NCI-H446 (cell line): ENCODE data around the gene DQX1.
A peak's percentile ranks its signal among the peaks of the same experiment; 100 is the strongest.

ENCODE experiments used
- DNase-seq, 2 experiments: peaks; one replicate each; lab custom pipeline; 2025; lab: John Stamatoyannopoulos, UW

DQX1 gene

GRCh38 chr2:74511104-74511989, 14.7 kb downstream of the DQX1 start:
- DNase-seq = no peak

- DNase-seq = no peak
These were observed 15.8 kb downstream of the DQX1 start for GRCh38 chr2:74510272-74510671.

GRCh38 chr2:74507926-74508520, 18.0 kb downstream of the DQX1 start:
- peak in 1 of 2 experiments; percentile 52 for DNase-seq

- DNase-seq = peak; percentile 93 to 97
These were observed 18.7 kb downstream of the DQX1 start, which contains the start of gene PCGF1 for GRCh38 chr2:74507145-74507925. TSS of gene PCGF1 (minus strand) at chr2:74507695. CDS start at chr2:74507668, 27 bp downstream.

DNA sequence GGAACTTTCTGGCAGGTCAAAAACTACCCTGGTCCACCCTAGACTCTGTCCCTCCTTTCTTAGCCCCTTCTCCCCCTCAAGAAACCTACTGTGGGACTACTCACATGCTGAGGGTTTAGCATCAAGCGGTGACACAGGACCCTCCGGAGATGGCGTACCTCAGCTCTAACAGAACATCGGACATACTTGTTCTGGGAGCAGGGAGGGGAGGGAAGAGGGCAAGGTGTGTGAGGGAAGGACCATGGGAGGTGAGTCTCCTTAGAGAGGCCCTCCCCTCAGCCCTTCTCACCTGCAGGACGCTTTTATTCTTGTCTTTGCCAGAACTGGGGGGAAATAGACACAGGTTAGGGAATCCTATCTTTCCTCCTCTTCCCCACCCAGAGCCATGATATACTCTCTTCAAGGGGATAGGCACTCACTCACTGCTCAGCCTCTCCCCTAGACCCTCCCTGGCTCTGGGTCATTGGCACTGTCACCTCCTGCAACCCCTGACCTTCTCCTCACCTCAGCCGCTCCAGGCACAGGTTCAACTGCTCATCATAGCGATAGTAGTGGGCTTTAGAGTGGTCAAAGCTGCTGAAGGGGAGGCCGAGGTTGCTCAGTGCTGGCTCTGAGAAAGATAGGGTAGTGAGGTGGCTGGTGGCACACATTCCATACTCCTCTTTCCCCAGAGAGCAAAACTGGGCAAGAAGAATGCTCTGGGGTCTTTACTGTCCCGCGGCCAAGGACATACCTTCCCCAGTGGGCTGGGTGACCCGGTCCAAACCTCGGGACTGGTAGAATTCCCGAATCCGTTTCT, 20.4 kb downstream of the DQX1 start:
- no peak for DNase-seq

- DNase-seq = no peak
These were observed 21.4 kb downstream of the DQX1 start for GRCh38 chr2:74504591-74504990.

- no peak for DNase-seq
These were observed 22.2 kb downstream of the DQX1 start for GRCh38 chr2:74503506-74504475.

GRCh38 chr2:74502720-74503505, 23.1 kb downstream of the DQX1 start:
- no peak for DNase-seq

GRCh38 chr2:74502147-74502719, 23.8 kb downstream of the DQX1 start:
- no peak for DNase-seq

DNA sequence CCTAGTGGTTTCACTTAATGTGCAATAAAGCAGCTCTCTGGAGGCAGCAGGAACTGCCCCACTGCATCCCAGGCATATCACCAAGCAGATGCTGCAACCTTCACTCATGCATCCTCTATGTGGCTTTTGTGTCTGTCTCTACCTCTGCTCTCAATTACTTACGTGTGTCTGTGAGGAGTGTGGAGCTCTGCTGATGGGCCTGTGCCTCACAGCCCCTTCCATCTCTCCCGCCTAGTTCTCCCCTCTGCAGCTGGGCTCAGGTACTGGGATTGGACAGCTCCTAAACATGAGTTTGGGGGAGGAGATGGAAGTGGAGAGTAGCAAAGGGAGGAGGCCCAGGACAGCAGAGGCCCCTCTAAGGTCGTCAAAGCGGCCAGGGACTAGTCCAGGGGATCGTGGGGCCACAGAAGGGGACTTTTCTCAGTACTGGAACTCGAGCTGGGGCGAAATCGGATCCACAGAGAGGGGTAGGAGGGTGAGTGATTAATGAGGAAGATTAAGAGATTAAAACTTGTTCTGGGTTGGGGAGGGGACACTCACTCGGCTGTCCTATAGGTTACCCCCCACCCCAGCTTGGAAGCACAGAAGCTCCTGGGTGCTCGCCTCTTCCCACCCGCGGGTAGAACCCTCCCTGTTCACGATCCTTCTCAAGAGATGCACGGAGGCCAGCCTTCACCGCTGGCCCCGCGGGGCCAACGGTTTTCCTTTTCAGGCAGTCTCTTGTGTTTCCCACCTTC, 24.5 kb downstream of the DQX1 start:
- no peak for DNase-seq

DNA sequence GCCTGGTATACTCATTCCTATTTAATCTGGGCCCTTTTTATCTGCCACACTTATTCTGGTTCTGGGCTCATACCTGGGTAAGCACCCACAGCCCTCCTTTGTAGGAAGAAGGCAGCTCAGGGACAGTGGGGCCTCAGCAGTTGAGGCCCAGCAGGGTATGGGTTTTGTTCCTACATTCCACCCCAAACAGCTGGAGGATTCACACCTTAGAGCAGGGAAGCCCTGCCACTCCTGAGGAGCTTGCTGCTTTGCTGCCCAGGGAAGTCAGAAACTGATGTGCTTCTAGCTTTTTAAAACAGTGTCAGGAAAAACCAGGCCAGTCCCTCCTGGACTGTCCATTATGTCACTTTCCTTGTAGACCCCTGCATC, 25.5 kb downstream of the DQX1 start:
- DNase-seq = no peak

DNA sequence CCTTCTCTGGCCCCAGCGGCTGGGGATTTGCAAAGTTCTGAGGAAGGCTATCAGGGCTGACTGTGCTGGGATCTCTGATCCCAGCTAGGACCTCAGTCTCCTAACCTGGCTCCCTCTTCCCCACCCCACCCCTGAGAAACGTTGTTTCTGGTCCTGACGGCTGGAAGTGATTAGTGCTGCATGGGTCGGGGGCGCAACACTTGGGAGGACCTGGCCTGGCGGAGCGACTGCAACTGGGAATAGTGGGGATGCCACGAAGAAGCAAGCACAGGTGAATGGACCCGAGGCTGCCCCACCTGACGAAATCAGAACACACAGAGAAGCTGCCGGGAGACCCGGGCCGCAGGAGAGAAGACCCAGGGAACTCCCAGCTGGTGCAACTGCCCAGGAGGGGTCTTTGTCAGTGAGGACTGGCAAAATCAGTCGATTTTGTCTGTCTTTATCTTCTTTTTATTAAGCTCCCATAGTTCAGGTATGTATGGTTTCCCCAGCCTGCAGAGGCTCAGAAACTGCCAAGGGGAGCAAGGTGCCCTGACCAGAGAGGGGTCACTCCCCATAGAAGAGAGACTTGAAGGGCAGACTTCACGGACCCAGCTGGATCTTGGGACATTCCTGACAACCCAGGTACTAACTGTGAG, 26.0 kb downstream of the DQX1 start:
- no peak for DNase-seq

DNA sequence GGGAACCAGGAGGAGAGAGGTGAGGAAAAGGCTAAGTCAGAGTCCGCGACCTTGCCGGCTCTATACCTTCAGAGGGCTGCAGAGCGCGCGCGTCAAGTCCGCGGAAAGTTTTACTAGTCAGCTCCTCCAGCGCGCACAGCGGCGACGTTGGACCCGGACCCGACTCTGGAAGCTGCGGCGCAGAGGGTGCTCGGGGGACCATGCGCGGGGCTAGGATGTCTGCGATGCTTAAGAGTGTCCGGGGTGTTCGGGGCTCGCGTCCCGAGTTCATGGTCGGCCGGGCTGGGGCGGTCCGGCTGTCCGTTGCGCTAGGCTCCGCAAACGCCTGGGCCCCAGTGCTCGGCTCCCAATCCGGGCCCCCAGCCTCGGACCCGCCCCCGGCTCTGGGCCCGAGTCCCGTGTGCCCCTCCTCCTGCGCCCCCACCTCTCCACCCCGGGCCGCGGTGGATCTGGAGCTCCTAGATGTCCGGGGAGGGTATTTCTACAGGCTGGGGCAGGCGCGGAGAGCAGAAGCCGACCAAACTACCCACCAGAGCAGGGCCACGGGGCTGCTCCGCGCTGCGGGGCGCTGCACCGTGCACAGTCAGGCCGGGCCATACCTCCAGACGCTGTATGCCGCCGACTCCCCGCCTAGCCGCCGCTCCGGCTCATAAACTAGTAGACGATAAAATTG, 26.6 kb downstream of the DQX1 start, which contains the start of gene LBX2:
LBX2 (minus strand) TSS at position 337 of the 673 bp plus-strand sequence; CDS start at position 271, 66 bp downstream.
- DNase-seq = no peak

- no peak for DNase-seq
These were observed 27.3 kb downstream of the DQX1 start for GRCh38 chr2:74498500-74499266.

DNA sequence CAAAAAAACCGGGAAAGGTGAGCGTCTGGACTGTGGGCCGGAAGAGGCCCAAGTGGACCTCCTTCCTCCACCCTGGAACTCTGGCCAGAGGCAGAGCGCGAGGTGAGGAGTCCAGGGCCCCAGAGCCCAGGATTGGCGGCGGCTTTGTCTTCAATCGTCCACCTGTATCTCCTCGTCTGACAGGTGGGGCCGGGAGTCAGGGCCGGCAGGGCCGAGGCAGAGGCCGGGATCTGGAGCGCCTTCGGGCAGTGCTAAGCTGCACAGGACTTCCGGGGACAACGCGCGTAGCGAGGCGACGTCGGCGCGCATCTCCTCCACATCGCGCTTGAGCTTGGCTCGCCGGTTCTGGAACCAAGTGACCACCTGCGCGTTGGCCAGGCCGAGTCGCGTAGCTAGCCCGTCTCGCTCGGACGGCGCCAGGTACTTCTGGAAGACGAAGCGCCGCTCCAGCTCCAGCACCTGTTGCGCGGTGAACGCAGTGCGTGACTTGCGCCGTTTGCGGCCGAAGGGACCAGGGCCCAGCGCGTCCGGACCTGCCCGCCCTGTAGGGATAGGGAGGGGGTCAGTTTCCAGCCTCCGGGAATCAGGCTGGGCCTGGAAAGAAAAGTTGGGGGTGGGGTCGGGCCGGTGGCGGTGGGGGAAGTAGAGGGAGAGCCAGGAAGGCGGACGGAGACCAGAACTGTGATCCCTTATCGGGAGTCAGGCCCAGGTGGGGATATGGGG, 28.1 kb downstream of the DQX1 start:
- no peak for DNase-seq
